CD4-positive, alpha-beta T cell treated with Interferon alpha-2 for 1 hour (primary cell): ENCODE results near the gene NEK4.
"Not testable (repeated sequence)": the region's sequence is repeated elsewhere in the genome, so short reads cannot be mapped to it uniquely, and the experiment has no call there.

Experiments used
- DNase-seq, 2 donors: peaks; one replicate each; pipeline ENCODE4 v3.0.0-alpha.2; 2020 to 2022

Gene NEK4

DNA sequence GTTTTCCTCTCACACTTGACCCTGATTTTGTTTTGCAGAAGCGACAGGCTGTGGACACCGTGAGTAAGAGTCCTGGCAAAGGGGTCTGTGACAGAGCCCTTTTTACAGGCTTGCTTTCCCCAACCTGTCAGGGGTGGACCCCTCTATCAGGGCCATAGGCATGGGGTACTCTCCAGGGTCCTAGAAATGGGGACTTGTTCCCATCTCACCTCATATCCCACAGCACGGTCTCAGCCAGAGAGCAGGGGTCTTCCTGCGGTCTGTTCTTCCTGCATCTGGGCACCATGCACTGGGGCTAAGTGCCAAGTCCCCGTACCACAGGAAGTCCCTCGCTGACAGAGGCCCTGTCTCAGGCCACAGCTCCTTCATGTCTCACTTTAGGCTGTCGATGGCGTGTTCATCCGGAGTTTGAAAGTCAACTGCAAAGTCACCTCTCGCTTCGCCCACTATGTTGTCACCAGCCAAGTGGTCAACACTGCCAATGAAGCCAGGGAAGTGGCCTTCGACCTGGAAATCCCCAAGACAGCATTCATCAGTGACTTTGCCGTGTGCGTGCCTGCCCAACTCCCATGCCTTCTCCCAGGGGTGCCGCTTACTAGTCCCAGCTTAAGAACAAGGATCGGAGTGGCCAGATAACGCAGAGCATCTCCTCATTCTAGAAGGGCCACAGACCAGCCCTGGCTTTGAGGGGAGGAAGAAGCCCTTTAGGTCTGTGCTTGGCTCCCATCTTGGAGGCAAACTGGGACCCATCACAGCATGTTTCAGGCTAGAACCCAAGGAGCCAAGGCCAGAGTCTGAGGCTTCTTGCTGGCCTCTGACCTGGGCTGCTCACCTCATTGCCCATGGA is 7.4 kb upstream of the NEK4 start:
- no peak for DNase-seq

- no peak for DNase-seq
Measured at GRCh38 chr3:52777127-52777958, 6.6 kb upstream of the NEK4 start, which contains the start of gene ITIH1. TSS of gene ITIH1 (plus strand) at chr3:52777599. CDS start at chr3:52777616, 17 bp downstream.

GRCh38 chr3:52776486-52776885 is 5.7 kb upstream of the NEK4 start:
- DNase-seq: not testable (repeated sequence)

GRCh38 chr3:52775877-52776276 is 5.1 kb upstream of the NEK4 start:
- no peak for DNase-seq

GRCh38 chr3:52774901-52775864 is 4.4 kb upstream of the NEK4 start:
- DNase-seq: no peak

DNA sequence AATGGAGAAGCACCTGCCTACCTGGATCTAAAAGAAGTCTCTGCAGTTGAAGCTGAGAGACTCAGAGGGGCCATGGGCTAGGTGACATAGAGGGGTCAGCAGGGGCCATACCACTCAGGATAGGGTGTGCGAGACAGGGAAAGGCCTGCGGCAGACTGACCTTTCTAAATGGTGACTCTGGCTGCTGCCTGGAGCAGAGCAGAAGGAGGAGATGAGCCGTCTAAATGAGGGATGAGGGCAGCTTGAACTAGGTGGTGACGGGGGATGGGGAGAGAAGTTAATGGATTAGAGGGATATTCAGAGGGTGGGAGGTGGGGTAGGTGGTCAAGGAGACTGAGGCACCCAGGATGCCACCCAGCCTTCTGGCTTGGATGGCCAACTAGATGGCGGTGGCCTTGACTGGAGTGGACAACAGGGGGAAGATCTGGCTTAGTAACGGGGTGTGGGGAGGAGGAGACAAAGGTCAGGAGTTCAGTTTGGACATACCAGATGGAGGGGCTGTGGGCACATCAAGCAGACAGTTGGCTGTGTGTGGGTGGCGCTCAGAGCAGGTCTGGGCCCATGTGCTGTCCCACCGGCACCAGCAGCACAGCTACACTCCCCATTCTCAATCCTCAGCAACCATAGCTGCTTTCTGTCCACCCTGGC is 3.5 kb upstream of the NEK4 start:
- no peak for DNase-seq

GRCh38 chr3:52773361-52774065 is 2.8 kb upstream of the NEK4 start:
- no peak for DNase-seq

DNA sequence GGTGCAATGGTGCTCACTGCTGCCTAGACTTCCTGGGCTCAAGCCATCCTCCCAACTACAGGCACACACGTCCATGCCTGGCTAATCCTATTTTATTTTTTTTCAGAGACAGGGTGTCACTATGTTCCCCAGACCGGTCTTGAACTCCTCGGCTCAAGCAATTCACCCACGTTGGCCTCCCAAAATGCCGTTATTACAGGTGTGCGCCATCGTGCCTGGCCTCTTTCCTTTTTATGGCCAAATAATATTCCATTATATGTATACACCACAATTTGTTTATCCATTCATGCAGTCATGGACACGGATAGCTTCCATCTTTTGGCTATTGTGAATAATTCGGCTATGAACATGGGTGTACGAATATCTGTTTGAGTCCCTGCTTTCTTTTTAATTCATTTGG is 962 bp upstream of the NEK4 start:
- no peak for DNase-seq

GRCh38 chr3:52771334-52771681 is 568 bp upstream of the NEK4 start:
- no peak for DNase-seq

DNA sequence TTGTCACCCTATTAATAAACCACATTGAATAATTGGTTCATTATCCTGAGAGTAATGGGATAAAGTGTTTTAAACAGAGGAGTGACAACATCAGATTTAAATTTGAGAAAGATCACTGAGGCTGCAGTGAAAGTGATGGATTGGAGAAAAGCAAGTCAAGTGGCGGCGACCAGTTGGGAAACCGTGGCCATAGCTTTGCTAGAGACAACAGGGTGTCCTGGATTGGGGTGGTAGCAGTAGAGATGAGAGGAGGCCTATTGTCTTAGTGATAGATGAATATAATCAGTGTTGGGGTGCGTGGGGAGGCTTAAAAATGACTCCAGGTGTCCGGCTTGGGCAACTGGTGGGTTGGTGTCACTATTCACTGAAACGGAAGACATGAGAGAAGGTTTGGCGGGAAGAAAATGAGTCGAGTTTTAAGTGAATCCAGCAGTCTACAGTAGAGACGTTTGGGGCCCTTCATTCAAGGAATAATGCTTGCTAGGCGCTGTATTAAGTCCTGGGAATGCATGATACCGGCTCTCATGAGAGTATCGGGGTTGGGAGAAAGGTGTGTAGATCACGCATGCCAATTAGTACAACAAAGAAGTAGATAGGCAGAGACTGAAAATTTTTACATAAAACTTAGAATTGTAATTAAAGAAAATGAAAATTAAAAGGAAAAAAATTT is 819 bp downstream of the NEK4 start:
- DNase-seq: no peak

DNA sequence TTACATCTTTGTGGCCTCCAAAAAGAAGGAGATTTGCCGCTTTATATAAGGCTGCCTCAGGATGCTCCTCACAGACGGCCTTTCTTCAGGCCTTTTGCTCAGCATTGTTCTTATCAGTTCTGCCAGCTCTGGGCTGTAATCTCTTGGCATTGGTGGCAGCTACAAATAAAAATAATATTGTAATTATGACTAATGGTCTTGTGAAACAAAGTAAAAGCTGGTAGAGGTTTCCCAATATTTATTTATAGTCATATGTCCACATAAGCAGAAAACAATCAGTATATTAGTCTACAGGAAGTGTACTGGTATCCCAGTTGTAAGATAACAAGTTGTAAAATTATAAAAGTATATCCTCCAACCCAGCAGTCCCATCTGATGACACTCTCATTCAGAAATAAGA is 7.3 kb downstream of the NEK4 start:
- DNase-seq: no peak

GRCh38 chr3:52756141-52756540 is 14.6 kb downstream of the NEK4 start:
- no peak for DNase-seq

GRCh38 chr3:52754373-52754772 is 16.4 kb downstream of the NEK4 start:
- DNase-seq: no peak

DNA sequence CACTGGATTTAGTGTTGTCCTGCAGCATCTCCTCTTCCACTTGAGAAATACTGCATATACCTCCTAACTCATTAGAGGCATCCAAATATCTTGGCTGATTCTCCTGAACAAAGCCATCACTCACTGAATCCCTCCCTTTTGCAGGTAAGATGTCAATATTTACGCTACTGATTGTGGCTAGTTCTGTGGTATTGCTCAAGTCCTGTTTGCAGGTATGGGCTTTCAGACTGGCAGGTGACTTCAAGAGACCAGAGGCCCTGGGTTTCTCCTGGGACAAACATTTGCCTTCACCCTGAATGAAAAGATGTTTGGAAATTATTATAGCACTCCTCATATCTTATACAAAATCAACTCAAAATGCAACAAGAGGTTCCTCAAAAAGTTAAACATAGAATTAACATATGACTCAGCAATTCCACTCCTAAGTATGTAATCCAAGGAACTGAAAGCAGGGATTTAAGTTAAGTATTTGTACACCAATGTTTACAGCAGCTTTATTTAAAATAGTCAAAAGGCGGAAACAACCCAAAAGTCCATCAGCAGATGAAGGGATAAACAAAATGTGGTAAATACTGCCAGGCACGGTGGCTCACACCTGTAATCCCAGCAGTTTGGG is 18.6 kb downstream of the NEK4 start:
- no peak for DNase-seq

GRCh38 chr3:52743721-52744120 is 27.0 kb downstream of the NEK4 start:
- no peak for DNase-seq

DNA sequence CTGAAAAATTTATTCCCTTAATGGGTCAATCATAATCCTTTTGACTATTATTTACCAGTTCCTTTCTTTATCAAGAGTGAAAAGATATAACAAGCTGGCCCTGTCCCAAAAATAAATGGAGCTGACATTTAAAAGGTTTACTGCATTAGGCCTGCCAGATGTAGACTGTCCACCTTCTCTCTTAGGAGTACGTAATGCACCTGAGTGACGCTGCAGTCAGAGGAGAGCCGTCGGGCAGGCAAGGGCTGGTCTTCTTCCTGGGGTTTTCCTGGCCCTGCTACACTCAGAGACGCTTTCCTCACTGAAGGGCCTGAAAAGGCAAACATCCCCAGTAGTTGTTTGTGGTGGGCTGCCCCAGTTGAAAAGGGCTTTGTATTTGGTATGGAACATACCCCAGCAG is 27.6 kb downstream of the NEK4 start:
- no peak for DNase-seq

DNA sequence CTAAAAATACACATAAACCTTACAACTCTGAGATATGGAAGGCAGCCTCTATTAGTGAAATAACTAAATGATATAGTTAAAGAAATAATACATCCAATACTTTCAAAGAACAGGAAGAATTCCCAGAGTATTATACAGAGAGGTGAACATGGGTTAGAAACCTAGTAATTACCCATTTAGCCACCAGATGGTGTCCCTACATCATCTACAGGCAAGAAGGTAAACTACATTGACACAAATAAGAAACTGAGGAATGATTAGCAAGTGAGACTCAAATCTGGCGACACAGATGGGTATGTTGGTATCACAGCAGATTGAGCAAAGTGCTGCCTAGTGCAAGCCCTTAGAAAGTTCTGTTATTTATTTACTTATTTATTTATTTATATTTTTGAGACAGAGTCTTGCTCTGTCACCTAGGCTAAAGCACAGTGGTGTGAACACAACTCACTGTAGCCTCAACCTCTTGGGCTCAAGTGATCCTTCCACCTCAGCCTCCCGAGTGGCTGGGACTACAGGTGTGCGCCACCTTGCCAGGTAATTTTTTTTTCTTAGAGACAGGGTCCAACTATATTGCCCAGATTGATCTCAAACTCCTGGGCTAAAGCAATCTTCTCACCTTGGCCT is 28.2 kb downstream of the NEK4 start:
- DNase-seq: peak in 1 of 2 donors; percentile 48

DNA sequence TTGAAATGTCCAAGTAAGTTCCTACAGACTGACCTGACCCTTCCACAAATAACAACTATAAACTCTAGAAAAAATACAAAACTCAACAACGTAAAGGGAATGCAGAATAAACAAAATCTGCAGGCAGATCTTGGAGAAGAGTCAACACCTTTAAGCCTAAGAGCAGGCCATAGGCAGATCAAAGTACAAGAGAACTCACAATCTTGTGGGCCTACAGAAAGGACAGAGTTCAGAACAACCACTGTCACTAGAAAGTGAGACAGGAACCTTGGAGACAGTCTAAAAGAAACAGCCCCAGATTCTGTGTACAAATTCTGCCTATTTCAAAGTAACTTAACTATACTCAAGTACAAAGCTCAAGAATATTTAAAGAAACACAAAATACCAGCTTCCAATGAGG is 31.0 kb downstream of the NEK4 start:
- DNase-seq: no peak

DNA sequence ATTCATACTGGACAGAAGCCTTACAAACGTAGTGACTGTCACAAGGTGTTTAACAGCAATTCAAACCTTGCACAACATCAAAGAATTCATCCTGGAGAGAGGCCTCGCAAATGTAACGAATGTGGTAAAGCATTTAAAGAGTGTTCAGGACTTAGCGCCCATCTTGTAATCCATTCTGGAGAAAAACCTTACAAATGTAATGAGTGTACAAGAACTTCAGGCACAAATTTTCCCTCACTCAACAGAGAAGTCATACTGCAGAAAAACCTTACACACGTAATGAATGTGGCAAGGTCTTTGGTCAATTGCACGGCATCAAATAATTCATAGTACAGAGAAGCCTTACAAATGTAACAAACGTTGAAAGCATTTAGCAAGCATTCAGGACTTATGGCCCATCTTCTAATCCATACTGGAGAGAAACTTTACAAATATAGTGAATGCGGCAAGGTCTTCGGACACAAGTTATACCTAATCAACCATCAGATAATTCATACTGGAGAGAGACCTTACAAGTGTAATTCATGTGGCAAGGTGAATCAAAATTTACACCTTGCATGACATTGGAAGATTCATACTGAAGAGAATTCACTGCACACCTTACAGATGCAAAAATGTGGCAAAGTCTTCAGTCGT is 37.4 kb downstream of the NEK4 start:
- no peak for DNase-seq

GRCh38 chr3:52731590-52731989 is 39.1 kb downstream of the NEK4 start:
- DNase-seq: no peak
